NB4 (cell line): ENCODE measurements around the gene DPP4.

ENCODE experiments used
- DNase-seq: peaks from one replicate; pipeline ENCODE4 v3.0.0; 2010; ENCODE audit warnings: low read depth
- H3K4me3 ChIP-seq: one replicate; pipeline ENCODE4 v1.5.1; 2011; ENCODE audit warnings: mild to moderate bottlenecking, low read depth, low read length, moderate library complexity
- CTCF ChIP-seq: IDR thresholded peaks from one replicate; pipeline ENCODE4 v1.5.1; 2012; ENCODE audit warnings: low read depth, low read length
- MYC ChIP-seq: IDR thresholded peaks from 2 replicates; pipeline ENCODE4 v1.6.1; 2011; ENCODE audit warnings: low read depth, low read length
- POLR2A ChIP-seq: IDR thresholded peaks from 2 replicates; pipeline ENCODE4 v1.6.1; 2011; ENCODE audit warnings: mild to moderate bottlenecking; ENCODE audit not compliant: insufficient read length; ENCODE audit errors: extremely low read depth
- TF ChIP-seq, protein P1 (sequence below): IDR thresholded peaks from 2 replicates; pipeline ENCODE4 v1.6.1; 2011; ENCODE audit warnings: low read depth, low read length

Gene DPP4

GRCh38 chr2:161952783-161953191, 121.2 kb downstream of the DPP4 start:
- H3K4me3 ChIP-seq, result no peak overlapping the region
- DNase-seq, result no peak
- TF ChIP-seq MYC (no peak), CTCF (no peak), POLR2A (no peak)
- TF ChIP-seq, protein P1, sequence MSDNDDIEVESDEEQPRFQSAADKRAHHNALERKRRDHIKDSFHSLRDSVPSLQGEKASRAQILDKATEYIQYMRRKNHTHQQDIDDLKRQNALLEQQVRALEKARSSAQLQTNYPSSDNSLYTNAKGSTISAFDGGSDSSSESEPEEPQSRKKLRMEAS, result no peak

DNA sequence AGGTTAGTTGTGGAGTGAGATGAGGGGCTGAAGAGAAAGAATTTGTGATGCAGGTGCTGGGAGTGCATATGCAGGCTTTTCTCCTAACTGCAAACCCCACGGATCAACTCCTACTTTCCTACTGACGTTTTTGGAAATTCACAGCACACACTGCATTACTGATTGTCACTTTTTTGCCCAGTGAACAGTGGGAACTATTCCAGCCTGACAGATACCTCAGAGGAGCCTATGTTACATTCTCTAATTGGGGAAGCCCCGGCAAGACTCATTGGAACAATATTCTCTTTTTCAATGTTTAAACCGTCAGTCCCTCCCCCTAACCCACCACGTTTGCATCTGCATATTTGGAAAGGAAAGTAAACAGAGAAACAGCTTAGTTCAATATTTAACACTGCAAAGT, 126.2 kb downstream of the DPP4 start:
- DNase-seq, result no peak
- TF ChIP-seq POLR2A (no peak), CTCF (no peak), MYC (no peak)
- TF ChIP-seq, protein P1, result no peak
- H3K4me3 ChIP-seq, result no peak overlapping the region

GRCh38 chr2:161947406-161947805, 126.6 kb downstream of the DPP4 start:
- TF ChIP-seq MYC (no peak), CTCF (no peak), POLR2A (no peak)
- TF ChIP-seq, protein P1, result no peak
- H3K4me3 ChIP-seq, result no peak overlapping the region
- DNase-seq, result no peak

- peak; percentile 39 for DNase-seq
- no peak for TF ChIP-seq POLR2A
- TF ChIP-seq CTCF, result peak; percentile 43
Observed at GRCh38 chr2:161946489-161947107, 127.4 kb downstream of the DPP4 start.

GRCh38 chr2:161943011-161943410, 131.0 kb downstream of the DPP4 start:
- TF ChIP-seq POLR2A (no peak), CTCF (no peak), MYC (no peak)
- TF ChIP-seq, protein P1, result no peak
- DNase-seq, result no peak
- H3K4me3 ChIP-seq, result no peak overlapping the region

More at GRCh38 chr2:161946489-161947107, 127.4 kb downstream of the DPP4 start:
- no peak overlapping the region for H3K4me3 ChIP-seq
